Measurements from ENCODE around the gene PTDSS2. TPM values are rescaled to one million over a fixed set of nuclear protein-coding genes. Genes with fewer than 3 reads are reported as not detected.
A peak's percentile ranks its signal among the peaks of the same experiment; 100 is the strongest.

The PTDSS2 gene
- total and polyA plus RNA-seq, 2 of the 13 experiments (the other 11 are each of a cell fraction or from before 2014, with no cell fraction given), result 21.7 to 26.4 TPM

DNA sequence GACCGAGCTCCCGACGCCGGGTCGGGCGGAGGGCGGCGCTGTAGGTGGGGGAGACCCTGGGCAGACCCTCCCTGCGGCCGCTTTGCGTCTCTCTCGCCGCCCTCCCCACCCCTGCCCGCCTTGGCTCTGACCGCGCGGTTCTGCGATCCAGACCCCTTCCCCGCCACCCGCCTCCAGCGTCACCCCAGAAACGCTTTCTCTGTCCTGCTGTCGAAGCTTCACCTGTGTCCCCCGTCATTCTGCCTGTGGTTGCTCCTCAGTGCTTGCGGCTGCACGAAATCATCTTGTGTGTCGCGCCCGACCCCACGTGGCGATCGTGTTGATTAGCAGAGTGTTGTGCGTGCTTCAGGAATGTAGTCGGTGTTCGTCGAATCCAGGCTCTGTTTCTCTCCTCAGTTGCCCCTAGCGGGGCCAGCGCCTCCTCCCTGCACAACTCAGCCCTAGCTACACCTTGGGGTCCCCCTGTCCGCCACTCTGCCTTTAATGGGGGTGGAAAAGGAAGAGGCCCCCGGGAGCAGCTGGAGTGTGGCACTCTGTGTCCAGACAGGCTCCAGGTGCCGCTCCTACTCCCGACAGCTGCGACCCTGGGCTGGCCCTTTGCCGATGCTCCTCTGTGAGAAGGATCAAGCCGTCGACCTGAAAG, 851 bp downstream of the PTDSS2 start (continued):
- TF ChIP-seq, protein P1, sequence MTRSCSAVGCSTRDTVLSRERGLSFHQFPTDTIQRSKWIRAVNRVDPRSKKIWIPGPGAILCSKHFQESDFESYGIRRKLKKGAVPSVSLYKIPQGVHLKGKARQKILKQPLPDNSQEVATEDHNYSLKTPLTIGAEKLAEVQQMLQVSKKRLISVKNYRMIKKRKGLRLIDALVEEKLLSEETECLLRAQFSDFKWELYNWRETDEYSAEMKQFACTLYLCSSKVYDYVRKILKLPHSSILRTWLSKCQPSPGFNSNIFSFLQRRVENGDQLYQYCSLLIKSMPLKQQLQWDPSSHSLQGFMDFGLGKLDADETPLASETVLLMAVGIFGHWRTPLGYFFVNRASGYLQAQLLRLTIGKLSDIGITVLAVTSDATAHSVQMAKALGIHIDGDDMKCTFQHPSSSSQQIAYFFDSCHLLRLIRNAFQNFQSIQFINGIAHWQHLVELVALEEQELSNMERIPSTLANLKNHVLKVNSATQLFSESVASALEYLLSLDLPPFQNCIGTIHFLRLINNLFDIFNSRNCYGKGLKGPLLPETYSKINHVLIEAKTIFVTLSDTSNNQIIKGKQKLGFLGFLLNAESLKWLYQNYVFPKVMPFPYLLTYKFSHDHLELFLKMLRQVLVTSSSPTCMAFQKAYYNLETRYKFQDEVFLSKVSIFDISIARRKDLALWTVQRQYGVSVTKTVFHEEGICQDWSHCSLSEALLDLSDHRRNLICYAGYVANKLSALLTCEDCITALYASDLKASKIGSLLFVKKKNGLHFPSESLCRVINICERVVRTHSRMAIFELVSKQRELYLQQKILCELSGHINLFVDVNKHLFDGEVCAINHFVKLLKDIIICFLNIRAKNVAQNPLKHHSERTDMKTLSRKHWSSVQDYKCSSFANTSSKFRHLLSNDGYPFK (CRISPR knock-in tag; IDR thresholded peaks at IDR 0.05; ENCODE audit: borderline replicate concordance), result 0 out of 2 replicates have a peak, but pooled peaks have one; percentile 28
- TF ChIP-seq, protein P2, sequence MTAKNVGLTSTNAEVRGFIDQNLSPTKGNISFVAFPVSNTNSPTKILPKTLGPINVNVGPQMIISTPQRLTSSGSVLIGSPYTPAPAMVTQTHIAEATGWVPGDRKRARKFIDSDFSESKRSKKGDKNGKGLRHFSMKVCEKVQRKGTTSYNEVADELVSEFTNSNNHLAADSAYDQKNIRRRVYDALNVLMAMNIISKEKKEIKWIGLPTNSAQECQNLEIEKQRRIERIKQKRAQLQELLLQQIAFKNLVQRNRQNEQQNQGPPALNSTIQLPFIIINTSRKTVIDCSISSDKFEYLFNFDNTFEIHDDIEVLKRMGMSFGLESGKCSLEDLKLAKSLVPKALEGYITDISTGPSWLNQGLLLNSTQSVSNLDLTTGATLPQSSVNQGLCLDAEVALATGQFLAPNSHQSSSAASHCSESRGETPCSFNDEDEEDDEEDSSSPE (CRISPR knock-in tag; IDR thresholded peaks at IDR 0.05), result 0 out of 2 replicates have a peak, but pooled peaks have one; percentile 27
- TF ChIP-seq ZNF136 (CRISPR knock-in tag; IDR thresholded peaks at IDR 0.05; ENCODE audit: low read depth) (0 out of 2 replicates have a peak, but pooled peaks have one; percentile 5), SPEN (CRISPR knock-in tag; IDR thresholded peaks at IDR 0.05; ENCODE audit: low read depth) (peak; percentile 49), GATAD2A (CRISPR knock-in tag; IDR thresholded peaks at IDR 0.05) (peak; percentile 43), DNMT1 (CRISPR knock-in tag; IDR thresholded peaks at IDR 0.05) (peak; percentile 84; the same call in 1 of the 2 replicates), RNF2 (conservative IDR thresholded peaks at IDR 0.05; ENCODE audit: low read depth) (0 out of 2 replicates have a peak, but pooled peaks have one; percentile 32), ZNF260 (CRISPR knock-in tag; IDR thresholded peaks at IDR 0.05; ENCODE audit: borderline replicate concordance, low read depth) (0 out of 2 replicates have a peak, but pooled peaks have one; percentile 56), NONO (IDR thresholded peaks at IDR 0.05) (no peak), NONO (CRISPR knock-in tag; conservative IDR thresholded peaks at IDR 0.05) (0 out of 2 replicates have a peak, but pooled peaks have one; percentile 42), THAP11 (CRISPR knock-in tag; IDR thresholded peaks at IDR 0.05) (peak; percentile 61; the same call in 1 of the 2 replicates)
- TF ChIP-seq, protein P3, sequence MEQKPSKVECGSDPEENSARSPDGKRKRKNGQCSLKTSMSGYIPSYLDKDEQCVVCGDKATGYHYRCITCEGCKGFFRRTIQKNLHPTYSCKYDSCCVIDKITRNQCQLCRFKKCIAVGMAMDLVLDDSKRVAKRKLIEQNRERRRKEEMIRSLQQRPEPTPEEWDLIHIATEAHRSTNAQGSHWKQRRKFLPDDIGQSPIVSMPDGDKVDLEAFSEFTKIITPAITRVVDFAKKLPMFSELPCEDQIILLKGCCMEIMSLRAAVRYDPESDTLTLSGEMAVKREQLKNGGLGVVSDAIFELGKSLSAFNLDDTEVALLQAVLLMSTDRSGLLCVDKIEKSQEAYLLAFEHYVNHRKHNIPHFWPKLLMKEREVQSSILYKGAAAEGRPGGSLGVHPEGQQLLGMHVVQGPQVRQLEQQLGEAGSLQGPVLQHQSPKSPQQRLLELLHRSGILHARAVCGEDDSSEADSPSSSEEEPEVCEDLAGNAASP (CRISPR knock-in tag; IDR thresholded peaks at IDR 0.05; ENCODE audit: borderline replicate concordance), result 0 out of 2 replicates have a peak, but pooled peaks have one; percentile 16
- TF ChIP-seq, protein P4, sequence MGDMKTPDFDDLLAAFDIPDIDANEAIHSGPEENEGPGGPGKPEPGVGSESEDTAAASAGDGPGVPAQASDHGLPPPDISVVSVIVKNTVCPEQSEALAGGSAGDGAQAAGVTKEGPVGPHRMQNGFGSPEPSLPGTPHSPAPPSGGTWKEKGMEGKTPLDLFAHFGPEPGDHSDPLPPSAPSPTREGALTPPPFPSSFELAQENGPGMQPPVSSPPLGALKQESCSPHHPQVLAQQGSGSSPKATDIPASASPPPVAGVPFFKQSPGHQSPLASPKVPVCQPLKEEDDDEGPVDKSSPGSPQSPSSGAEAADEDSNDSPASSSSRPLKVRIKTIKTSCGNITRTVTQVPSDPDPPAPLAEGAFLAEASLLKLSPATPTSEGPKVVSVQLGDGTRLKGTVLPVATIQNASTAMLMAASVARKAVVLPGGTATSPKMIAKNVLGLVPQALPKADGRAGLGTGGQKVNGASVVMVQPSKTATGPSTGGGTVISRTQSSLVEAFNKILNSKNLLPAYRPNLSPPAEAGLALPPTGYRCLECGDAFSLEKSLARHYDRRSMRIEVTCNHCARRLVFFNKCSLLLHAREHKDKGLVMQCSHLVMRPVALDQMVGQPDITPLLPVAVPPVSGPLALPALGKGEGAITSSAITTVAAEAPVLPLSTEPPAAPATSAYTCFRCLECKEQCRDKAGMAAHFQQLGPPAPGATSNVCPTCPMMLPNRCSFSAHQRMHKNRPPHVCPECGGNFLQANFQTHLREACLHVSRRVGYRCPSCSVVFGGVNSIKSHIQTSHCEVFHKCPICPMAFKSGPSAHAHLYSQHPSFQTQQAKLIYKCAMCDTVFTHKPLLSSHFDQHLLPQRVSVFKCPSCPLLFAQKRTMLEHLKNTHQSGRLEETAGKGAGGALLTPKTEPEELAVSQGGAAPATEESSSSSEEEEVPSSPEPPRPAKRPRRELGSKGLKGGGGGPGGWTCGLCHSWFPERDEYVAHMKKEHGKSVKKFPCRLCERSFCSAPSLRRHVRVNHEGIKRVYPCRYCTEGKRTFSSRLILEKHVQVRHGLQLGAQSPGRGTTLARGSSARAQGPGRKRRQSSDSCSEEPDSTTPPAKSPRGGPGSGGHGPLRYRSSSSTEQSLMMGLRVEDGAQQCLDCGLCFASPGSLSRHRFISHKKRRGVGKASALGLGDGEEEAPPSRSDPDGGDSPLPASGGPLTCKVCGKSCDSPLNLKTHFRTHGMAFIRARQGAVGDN (CRISPR knock-in tag; IDR thresholded peaks at IDR 0.05), result peak; percentile 76
